NT2/D1 (cell line): ENCODE measurements around the gene EIF3B.

Experiments
- YY1 ChIP-seq: IDR thresholded peaks from 2 replicates; pipeline ENCODE4 v1.6.1; 2011; ENCODE audit not compliant: insufficient read length, insufficient read depth
- ZNF274 ChIP-seq: IDR thresholded peaks from 2 replicates; pipeline ENCODE4 v1.6.1; 2011; ENCODE audit warnings: mild to moderate bottlenecking, low read depth, low read length

- TF ChIP-seq YY1, result no peak
- no peak for TF ChIP-seq ZNF274
These were observed 40.0 kb downstream of the EIF3B start for GRCh38 chr7:2394566-2395082.
